NK-92 treated with Interleukin-12 subunit alpha and Interleukin-12 subunit beta, amount 100 ng/mL, for 24 hours (cell line): ENCODE measurements around the gene CEBPE.

Experiments
- DNase-seq: peaks from one replicate; lab custom pipeline; 2025; lab: John Stamatoyannopoulos, UW

Gene CEBPE

GRCh38 chr14:23143911-23144310 is 24.9 kb upstream of the CEBPE start:
- no peak for DNase-seq

DNA sequence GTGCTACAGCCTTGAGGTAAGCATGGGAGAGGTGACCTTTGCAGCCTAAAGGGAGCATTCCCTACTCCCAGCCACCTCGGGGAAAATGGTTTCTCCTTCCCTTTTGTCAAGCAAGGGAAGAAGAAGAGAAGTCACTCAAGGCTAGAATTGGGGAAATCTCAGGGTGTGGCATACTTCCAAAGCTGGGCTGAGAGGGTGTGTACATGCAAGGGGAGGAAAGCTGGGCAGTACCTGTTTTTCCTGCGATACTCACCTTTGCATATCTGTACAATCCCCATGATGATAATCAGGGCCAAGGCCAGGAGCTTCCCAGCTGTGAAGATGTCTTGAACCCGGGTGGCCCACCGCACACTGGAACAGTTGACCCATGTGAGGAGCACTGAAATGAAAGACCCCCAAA is 23.8 kb upstream of the CEBPE start:
- DNase-seq = no peak

- DNase-seq = no peak
These were observed 22.8 kb upstream of the CEBPE start for GRCh38 chr14:23141706-23142444.

DNA sequence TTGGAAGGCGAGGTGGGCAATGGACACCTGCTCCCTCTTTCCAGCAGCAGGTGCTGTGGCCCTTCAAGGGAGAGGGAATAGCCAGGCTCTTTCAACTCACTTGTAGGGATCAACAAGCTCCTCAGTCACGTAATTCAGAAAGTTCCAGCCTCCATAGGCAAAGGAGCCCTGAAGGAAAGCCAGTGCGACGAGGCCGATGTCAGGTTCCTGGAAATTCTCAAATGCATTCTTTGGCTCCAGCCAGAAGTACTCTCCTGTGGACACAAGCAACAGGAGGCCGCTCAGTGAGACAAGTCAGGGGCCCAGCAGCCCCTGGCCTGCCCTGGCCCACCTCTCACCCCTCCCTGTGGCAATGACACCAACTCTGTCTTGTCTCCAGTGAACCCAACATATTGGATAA is 21.3 kb upstream of the CEBPE start:
- no peak for DNase-seq

- no peak for DNase-seq
These were observed 20.8 kb upstream of the CEBPE start for GRCh38 chr14:23139874-23140273.

DNA sequence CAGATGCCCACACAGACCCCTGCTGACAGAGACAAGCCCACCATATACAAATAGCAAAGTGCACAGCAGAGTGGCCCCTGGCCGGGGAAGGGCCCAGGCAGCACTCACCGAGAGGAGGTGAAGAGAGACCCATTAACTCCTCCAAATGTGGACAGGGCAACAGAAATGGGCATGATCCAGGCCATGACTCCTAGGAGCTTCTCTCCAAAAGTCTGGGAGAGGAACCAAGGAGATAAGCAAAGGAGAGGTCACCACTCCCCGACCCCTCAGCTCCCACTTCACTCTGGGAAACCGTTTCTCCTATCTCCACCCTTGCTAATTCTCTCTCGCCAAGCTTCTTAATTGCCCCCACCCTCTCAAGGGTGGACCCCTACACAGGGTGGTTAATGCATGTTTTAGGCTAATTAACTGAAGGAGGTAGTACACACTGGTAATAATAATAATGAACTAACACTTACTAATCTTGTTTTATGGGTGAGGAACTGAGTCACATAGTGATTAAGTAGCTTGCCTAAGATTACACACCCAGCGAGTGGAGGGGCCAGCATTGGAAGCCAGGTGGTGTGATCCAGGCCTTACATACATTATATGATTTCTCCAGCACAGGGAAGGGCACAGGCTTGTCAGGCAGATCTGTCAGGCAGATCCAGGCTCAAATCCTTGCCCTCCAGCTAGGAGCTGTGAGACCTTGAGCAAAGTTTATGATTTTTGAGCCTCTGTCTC is 18.9 kb upstream of the CEBPE start:
- DNase-seq = no peak

GRCh38 chr14:23137192-23137812 is 18.2 kb upstream of the CEBPE start:
- no peak for DNase-seq

DNA sequence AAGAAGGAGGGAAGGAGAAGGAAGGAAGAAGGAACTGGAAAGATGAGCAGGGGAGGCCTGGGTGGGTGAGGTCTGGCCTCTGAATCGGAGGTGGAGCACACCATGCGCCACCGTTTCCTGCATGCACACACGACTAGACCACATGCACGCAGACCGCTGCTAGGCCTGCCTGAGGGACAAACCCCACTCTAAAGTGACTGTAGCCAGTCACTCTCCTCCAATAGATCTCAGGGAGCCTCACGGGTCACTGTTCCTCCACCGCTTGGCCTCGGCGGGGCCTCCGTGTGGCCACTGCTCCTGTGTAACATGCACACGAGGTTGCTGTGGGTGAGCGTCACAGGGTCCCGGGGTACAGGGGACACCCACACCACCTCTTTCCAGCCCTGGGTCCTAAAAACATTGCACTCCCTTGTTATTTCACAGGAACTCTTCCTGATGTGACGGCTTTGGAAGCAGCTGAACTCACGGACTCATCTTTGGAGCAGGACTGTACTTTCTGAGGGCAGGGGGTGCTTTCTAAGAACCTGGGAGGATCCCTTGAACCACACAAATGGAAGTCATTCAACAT is 17.6 kb upstream of the CEBPE start:
- DNase-seq = no peak

GRCh38 chr14:23132970-23133369 is 13.9 kb upstream of the CEBPE start:
- no peak for DNase-seq

GRCh38 chr14:23131482-23131881 is 12.4 kb upstream of the CEBPE start:
- DNase-seq = no peak

DNA sequence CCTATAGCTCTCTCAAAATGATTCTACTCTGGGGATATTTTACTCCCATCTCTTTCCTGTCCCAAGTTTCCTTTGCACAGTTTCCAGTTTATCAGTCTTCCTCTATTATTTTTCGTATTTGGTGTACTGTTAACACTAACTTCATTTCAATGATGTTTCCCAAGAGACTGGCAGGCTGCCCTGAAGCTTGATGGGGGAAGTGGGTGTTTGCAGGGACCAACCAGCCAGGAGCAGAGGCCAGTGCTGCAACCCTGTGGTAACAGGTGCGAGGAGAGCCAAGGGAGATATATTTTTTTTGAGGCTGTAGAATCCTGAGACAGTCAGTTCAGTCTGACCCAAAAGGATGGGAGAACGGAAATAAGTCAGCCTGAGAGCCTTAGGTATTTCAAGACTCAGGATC is 11.8 kb upstream of the CEBPE start:
- DNase-seq = no peak

DNA sequence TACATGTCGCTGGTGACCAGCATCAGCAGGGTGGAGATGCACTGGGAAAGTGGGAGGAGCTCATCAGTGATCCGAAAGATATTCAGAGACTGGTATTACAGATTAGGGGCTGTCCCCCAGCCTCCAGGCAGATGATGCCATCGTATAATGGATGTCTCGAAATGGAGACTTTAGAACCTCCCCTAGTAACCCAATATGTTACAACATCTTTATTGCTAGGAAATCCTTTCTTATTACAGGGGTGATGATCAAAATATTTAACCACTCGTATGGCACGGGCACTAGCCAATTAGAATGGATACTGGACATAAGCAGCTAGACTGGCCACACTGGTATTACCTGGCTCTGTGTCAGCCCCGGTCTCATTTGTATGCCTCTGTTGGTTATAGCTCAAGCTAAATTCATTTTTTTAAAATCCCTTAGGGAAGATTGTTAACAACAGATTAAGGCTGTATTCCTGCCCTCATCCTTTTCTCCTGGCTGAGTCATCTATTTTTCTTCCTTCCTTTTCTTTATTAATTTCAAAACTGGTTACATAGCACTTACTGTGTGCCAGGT is 10.8 kb upstream of the CEBPE start:
- no peak for DNase-seq

- no peak for DNase-seq
These were observed 10.1 kb upstream of the CEBPE start for GRCh38 chr14:23128969-23129758.

DNA sequence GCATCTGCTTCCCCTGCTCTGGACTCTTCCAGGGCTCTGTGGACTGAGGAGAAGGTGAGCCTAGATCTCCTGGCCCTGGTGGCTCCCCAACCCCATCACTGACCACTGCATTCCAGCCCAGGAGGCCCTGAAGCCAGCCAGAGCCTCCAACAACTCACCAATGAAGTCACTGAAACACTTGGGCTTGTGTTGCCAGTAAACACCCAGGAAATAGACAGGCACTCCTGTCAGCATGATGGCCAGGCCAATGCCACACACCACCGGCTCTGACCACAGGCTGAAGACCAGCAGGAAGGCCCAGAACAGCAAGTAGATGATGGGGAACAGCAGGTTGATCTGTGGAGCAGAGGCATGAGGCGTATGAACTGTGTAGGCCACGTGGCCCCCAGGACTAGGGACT is 8.8 kb upstream of the CEBPE start:
- no peak for DNase-seq

- DNase-seq = no peak
These were observed 7.7 kb upstream of the CEBPE start for GRCh38 chr14:23126548-23127278.

GRCh38 chr14:23125933-23126524 is 7.0 kb upstream of the CEBPE start:
- DNase-seq = no peak

- no peak for DNase-seq
These were observed 6.0 kb upstream of the CEBPE start for GRCh38 chr14:23125011-23125410.

DNA sequence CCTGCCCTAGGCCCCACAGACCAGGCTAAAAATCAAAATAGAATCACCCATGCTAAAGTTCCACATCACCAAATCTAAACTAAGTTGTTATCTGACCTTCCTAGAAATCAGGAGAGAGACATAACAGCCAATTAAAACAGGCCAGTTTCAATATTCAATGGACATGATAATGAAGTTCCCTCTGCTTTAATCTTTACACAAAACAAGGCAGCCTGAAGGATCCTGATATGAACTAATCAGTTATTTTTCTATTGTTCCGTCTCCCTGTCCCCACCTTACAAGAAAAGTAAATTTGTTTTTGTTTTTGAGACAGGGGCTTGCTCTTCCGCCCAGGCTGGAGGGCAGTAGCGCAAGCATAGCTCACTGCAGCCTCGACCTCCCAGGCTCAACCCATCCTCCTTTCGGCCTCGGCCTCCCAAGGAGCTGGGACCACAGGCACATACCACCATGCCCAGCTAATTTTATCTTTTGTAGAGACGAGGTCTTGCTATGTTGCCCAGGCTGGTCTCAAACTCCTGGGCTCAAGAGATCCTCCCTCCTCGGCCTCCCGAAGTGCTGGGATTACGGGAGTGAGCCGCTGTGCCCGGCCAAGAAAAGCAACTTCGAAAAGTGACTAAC is 5.4 kb upstream of the CEBPE start:
- DNase-seq = no peak

GRCh38 chr14:23123419-23123818 is 4.4 kb upstream of the CEBPE start:
- DNase-seq = no peak

DNA sequence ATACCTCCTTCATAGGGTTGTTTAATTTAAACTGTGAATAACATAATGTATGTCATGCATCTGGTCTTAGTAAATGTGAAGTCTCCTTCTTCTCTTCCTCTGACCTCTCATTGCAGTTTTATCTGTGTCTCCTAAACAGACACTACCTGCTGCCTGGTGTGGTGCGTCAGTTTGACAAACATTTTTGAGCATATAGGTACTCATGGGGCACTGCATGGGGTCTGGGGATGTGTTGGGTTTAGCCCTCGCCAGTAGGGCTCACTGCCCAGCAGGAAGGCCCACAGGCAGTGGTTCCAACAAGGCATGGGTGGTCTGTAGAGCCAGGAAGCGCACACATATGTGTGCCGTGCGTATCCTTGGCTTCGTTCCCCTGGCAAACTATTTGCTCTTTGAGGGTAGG is 3.0 kb upstream of the CEBPE start:
- DNase-seq = no peak
